SKM-1 (cell line): ENCODE measurements around the gene ZCWPW2.

Experiments used
- DNase-seq: peaks from one replicate; lab custom pipeline; 2025; ENCODE audit not compliant: unreplicated experiment; lab: John Stamatoyannopoulos, UW

Gene ZCWPW2

GRCh38 chr3:28348629-28349468 lies at the start of gene ZCWPW2, which contains the start of gene AZI2:
Gene ZCWPW2 (plus strand): TSS chr3:28348721. CDS start chr3:28413069, 64,348 bp downstream.
Gene AZI2 (minus strand): TSS chr3:28348824. CDS start chr3:28340617, 8,207 bp downstream.
- DNase-seq: peak; percentile 84

- DNase-seq: no peak
These were observed 48.8 kb upstream of the ZCWPW2 start for GRCh38 chr3:28299705-28300104.

- no peak for DNase-seq
These were observed 48.1 kb upstream of the ZCWPW2 start for GRCh38 chr3:28300345-28300962.

DNA sequence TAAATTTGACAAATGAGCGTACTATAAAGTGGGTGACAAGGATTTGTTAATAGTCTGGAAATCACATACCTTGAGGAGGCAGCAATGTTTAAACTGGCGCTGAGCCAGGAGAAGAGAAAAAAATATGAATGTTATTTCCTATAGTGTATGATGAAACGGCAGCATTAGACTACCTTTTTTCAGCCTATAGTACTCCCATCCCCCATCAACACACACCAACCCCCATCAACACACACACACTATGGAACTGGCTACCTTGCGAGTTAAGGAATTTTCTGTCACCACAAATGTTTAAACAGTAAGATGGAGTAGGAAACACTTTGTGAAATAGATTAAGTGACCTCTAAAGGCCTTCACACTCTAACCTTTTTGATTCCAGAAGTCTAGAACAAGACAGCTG lies 46.8 kb upstream of the ZCWPW2 start:
- DNase-seq: no peak

- peak; percentile 56 for DNase-seq
These were observed 40.3 kb upstream of the ZCWPW2 start for GRCh38 chr3:28308196-28308595.

- no peak for DNase-seq
These were observed 32.8 kb upstream of the ZCWPW2 start for GRCh38 chr3:28315711-28316110.

DNA sequence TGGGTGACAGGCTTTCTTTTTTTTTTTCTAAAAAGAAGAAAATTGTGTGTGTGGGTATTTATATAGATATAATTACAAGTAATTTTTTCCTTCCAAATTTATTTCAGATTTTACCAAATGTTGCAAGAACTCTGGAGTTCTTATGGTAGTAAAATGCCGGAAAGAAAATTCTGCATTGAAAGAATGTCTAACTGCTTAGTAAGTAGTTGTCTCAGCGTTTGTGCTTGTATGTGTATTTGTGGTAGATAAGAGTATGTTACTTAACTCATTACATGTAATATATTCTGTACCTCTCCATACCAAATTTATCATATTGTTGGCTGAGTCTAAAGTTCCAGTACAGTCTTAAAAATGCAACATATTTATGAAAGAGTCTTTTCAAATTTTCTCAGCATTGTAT lies 32.3 kb upstream of the ZCWPW2 start:
- no peak for DNase-seq

GRCh38 chr3:28317438-28318022 lies 31.0 kb upstream of the ZCWPW2 start:
- DNase-seq: peak; percentile 12

DNA sequence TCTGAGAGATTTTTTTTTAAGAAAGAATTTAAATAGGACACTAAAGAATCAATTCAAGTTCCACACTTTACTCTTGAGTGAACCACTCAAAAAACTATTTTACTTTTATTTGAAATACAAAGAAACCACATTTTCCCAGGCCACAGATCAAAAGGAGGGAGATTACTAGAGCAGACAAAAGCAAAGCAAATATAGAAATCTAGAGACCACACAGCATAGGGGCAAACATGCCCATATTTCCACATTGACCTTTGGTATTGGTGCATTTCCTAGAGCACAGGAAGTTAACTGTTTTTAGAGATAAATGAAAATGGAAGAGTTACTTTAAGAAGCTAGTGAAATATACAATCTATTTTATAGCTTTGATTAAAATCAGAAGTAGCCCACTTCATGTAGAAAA lies 27.5 kb upstream of the ZCWPW2 start:
- DNase-seq: no peak

- DNase-seq: no peak
These were observed 26.1 kb upstream of the ZCWPW2 start for GRCh38 chr3:28322464-28322863.

DNA sequence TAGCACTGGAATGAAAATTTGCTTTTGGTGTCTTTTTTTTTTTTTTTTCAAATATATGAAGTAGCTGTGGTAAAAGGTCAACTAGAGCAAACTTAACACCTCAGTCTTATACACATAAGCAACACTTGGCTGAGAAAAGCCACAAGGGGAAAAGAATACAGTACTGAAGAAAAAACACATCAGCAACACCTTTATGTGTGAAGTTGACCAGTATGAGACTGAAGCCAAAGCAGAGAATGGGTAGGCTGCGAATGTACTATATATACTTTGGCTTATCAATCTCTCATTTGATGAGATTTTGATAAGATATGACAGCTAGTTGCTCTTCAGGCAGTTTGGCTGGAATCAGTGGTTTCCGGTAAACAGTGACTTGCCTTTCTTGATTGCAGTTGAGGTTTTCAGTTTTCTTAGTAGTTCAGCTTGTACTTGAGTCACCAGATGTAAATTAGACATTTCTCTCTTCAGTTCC lies 22.0 kb upstream of the ZCWPW2 start:
- DNase-seq: no peak

GRCh38 chr3:28328188-28329151 lies 20.1 kb upstream of the ZCWPW2 start:
- peak; percentile 14 for DNase-seq

- no peak for DNase-seq
These were observed 14.0 kb upstream of the ZCWPW2 start for GRCh38 chr3:28334552-28334951.

- DNase-seq: no peak
These were observed 13.3 kb upstream of the ZCWPW2 start for GRCh38 chr3:28335246-28335645.

GRCh38 chr3:28337230-28337629 lies 11.3 kb upstream of the ZCWPW2 start:
- DNase-seq: no peak

DNA sequence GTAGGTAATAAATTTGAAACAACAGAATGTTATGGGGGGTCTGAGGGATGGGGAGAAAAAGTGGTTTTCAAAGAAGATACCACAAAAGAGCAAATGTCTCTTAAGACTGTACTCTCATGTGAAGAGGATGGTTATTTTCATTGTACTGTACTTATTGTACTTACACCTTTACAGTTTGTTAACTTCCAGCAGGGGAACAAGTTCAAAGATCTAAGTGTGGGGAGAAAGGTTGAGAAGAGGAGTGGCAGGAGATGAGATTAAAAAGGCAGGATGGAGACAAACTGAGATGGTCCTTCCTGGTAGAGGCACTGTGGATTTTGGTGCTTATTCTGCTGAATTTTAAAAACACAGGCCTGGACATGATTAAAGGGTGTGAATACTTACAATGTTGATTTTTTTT lies 5.4 kb upstream of the ZCWPW2 start:
- DNase-seq: no peak

DNA sequence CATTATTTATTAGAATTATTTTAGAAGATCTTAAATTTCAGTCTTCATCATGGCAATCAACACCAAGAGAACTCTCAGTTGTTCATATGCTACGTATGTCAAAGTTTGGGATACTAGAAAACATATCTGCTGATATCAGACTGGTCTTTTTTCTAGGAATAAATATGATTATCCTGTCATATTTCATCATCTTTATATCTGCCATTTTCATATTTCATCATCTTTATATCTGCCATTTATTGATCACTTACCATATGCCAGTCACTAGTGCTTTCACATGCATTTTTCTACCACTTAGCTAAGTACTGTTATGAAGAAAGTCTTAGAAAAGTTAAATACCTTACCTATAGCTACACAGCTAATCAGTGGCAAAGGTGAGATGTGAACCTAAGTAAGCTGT lies 2.8 kb upstream of the ZCWPW2 start:
- DNase-seq: no peak

DNA sequence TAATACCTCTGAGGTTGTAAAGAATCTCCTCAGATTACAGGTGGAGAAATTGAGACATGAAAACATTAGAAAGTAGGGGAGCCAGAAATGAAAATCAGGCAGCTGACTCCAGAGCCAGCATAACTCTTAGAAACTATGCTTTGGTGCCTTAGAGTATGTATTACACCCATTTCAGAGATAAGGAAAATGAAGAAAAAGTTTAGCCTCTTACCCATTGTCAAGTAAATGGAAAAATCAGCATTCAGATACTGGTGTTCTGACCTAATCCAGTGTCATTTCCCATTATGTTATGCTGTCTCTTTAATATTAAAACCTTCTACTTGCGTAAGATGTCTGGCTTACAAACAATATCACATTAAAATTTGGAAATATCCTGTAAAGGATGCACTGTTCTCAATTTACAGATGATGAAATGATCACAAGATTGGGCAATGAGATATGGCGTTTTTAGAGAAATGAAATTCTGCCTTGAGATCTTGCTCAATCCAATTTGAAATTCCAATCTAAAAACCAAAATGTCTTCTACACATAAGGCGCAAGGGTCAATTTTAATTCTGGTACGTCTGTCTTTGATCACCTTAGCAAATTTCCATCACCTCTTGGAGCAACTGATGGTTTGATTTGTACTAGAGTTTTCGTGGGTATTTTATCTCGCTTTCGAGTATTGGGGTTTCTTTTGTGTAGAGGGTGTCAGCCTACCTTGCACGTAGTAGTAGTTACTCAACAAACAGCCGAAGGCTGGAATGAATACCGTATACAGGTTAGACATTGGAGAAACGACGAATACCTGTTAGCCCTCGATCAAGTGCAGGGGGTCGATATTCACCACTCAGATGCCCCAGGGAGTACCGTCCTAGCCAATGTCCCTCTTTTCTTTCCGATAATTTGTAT lies 902 bp upstream of the ZCWPW2 start:
- peak; percentile 58 for DNase-seq

- DNase-seq: peak; percentile 63
These were observed 274 bp upstream of the ZCWPW2 start for GRCh38 chr3:28348265-28348628.

GRCh38 chr3:28349469-28350000 lies 1.0 kb downstream of the ZCWPW2 start:
- no peak for DNase-seq
